K562 (cell line): ENCODE data around the gene PPARD. TPM values are rescaled to one million over a fixed set of nuclear protein-coding genes. Genes with fewer than 3 reads are reported as not detected.

Source experiments
- ELF1 ChIP-seq: fragments of 200-800 bp; sonication (Bioruptor generic); IDR thresholded peaks from 2 replicates; pipeline ENCODE4 v1.6.1; 2016; ENCODE audit warnings: missing genetic modification characterization, missing compliant biosample characterization
- IRF1 ChIP-seq: sonication (generic); formaldehyde crosslinking; IDR thresholded peaks from 2 replicates; pipeline ENCODE4 v1.8.0; 2022; ENCODE audit warnings: missing genetic modification reagents, mild to moderate bottlenecking, borderline replicate concordance
- KLF10 ChIP-seq: fragments of 250-450 bp; sonication (Bioruptor Pico); IDR thresholded peaks from 2 replicates; pipeline ENCODE4 v1.6.1; 2021; ENCODE audit warnings: matching md5 sums
- NFIX ChIP-seq: fragments of 250-450 bp; sonication (Bioruptor Pico); IDR thresholded peaks from 2 replicates; pipeline ENCODE4 v1.4.0; 2020; ENCODE audit warnings: low read depth, mild to moderate bottlenecking, moderate library complexity
- NRF1 ChIP-seq, 2 experiments: fragments of 450-650 bp; IDR thresholded peaks in 1 of 2; conservative IDR thresholded peaks in 1 of 2; 2 replicates each; pipeline ENCODE4 v1.6.1; 2014; ENCODE audit warnings: mild to moderate bottlenecking in 2 of 2
- POLR2AphosphoS5 ChIP-seq: IDR thresholded peaks from 2 replicates; pipeline ENCODE4 v1.6.1; 2011; ENCODE audit warnings: mild to moderate bottlenecking, low read depth, low read length, moderate library complexity; ENCODE audit not compliant: control insufficient read depth, insufficient read depth
- RBFOX2 ChIP-seq: fragments of 200-400 bp; formaldehyde crosslinking; IDR thresholded peaks from 2 replicates; pipeline ENCODE4 v1.6.1; 2017; ENCODE audit warnings: low read depth, mild to moderate bottlenecking, low read length, moderate library complexity
- RREB1 ChIP-seq: fragments of 250-450 bp; sonication (Bioruptor Pico); IDR thresholded peaks from 2 replicates; pipeline ENCODE4 v1.4.0; 2020
- SUPT5H ChIP-seq: fragments of 450-650 bp; IDR thresholded peaks from 2 replicates; pipeline ENCODE4 v1.6.1; 2016
- TFAP4 ChIP-seq: sonication (generic); formaldehyde crosslinking; IDR thresholded peaks from 2 replicates; pipeline ENCODE4 v1.8.0; 2022; ENCODE audit warnings: missing genetic modification reagents, mild to moderate bottlenecking, moderate library complexity, borderline replicate concordance
- TOE1 ChIP-seq, 2 experiments: fragments of 450-650 bp in 1 of 2; sonication (generic) in 1 of 2; formaldehyde crosslinking in 1 of 2; IDR thresholded peaks; 2 replicates each; pipeline versions ENCODE4 v1.7.1 to v1.8.0; 2016 to 2022; ENCODE audit warnings: borderline replicate concordance in 2 of 2, mild to moderate bottlenecking in 2 of 2, antibody characterized with exemption in 1 of 2, inconsistent platforms in 1 of 2, low read depth in 1 of 2, missing genetic modification reagents in 1 of 2, moderate library complexity in 1 of 2
- TRIM24 ChIP-seq, 2 experiments: fragments of 450-650 bp; IDR thresholded peaks; 2 replicates each; pipeline ENCODE4 v1.6.1; 2016
- YBX1 ChIP-seq: fragments of 450-650 bp; IDR thresholded peaks from 2 replicates; pipeline ENCODE4 v1.7.1; 2016; ENCODE audit warnings: mild to moderate bottlenecking
- ZBTB1 ChIP-seq: sonication (generic); formaldehyde crosslinking; IDR thresholded peaks from 2 replicates; pipeline ENCODE4 v1.8.1; 2023; ENCODE audit warnings: missing genetic modification reagents, low read depth, mild to moderate bottlenecking, borderline replicate concordance
- ZNF143 ChIP-seq: sonication (generic); formaldehyde crosslinking; IDR thresholded peaks from 2 replicates; pipeline ENCODE4 v1.9.0; 2022; ENCODE audit warnings: mild to moderate bottlenecking, missing genetic modification reagents
- polyA plus RNA-seq, 8 experiments: library from polyadenylated mRNA; depleted of rRNA in 4 of 8; stranded (reverse) in 5 of 8; unstranded in 3 of 8; fragments of >200 nt; fragmentation: Nextera tagmentation in 2 of 8; fragmentation: Illumina TruSeq in 1 of 8; extraction: Ambion mirVana in 2 of 8; extraction: Trizol in 1 of 8; gene quantifications; 2 replicates each; pipeline versions ENCODE4 v1.2.1 to v1.2.3, GENCODE V29; 2011 to 2014; ENCODE audit warnings: inconsistent platforms in 1 of 8, missing spikeins in 1 of 8
- total RNA-seq, 7 experiments: library from RNA; depleted of rRNA in 6 of 7; stranded (reverse); fragments of >200 nt in 6 of 7; fragmentation: Illumina TruSeq in 2 of 7; extraction: Trizol in 2 of 7; gene quantifications; 2 replicates each; pipeline versions ENCODE4 v1.2.1 to v1.2.3, GENCODE V29; 2011 to 2021; ENCODE audit warnings: low replicate concordance in 1 of 7
- TF ChIP-seq, protein P1 (sequence below): fragments of 450-650 bp; conservative IDR thresholded peaks from 2 replicates; pipeline ENCODE4 v1.6.1; 2016; ENCODE audit warnings: missing genetic modification characterization, low read depth, mild to moderate bottlenecking, control low read depth, missing compliant biosample characterization

PPARD gene
- total and polyA plus RNA-seq, 9 of the 15 experiments (the other 6 are each of a cell fraction or from before 2014, with no cell fraction given), result 0.14 to 13.2 (median 3.8) TPM

- TF ChIP-seq SUPT5H, result peak; percentile 69
- peak; percentile 34; the same call in 1 of the 2 replicates for TF ChIP-seq RBFOX2
- TF ChIP-seq ELF1 (tag), result no peak
- 0 out of 2 replicates have a peak, but pooled peaks have one; percentile 37 for TF ChIP-seq RREB1 (CRISPR knock-in tag)
- TF ChIP-seq, protein P1, sequence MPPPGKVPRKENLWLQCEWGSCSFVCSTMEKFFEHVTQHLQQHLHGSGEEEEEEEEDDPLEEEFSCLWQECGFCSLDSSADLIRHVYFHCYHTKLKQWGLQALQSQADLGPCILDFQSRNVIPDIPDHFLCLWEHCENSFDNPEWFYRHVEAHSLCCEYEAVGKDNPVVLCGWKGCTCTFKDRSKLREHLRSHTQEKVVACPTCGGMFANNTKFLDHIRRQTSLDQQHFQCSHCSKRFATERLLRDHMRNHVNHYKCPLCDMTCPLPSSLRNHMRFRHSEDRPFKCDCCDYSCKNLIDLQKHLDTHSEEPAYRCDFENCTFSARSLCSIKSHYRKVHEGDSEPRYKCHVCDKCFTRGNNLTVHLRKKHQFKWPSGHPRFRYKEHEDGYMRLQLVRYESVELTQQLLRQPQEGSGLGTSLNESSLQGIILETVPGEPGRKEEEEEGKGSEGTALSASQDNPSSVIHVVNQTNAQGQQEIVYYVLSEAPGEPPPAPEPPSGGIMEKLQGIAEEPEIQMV (tag), result no peak
- peak; percentile 48; the same call in 1 of the 2 replicates for TF ChIP-seq POLR2AphosphoS5
- 0 out of 4 replicates have a peak, but pooled peaks of 1 of the 2 experiments have one; percentile 6 for TF ChIP-seq NRF1 (conservative IDR thresholded peaks at IDR 0.05 in 1 of 2, IDR thresholded peaks at IDR 0.05 in 1 of 2)
- TF ChIP-seq ZNF143, result no peak
- TF ChIP-seq TFAP4 (CRISPR knock-in tag), result 0 out of 2 replicates have a peak, but pooled peaks have one; percentile 40
- no peak for TF ChIP-seq IRF1 (CRISPR knock-in tag)
- no peak for TF ChIP-seq KLF10 (CRISPR knock-in tag)
- TF ChIP-seq NFIX (CRISPR knock-in tag), result no peak
- TF ChIP-seq YBX1, result no peak
- 0 out of 4 replicates have a peak, but pooled peaks of 1 of the 2 experiments have one; percentile 6 for TF ChIP-seq TRIM24 (IDR thresholded peaks at IDR 0.05)
- TF ChIP-seq TOE1 (IDR thresholded peaks at IDR 0.05; ENCODE audit: borderline replicate concordance), result no peak
- TF ChIP-seq TOE1 (CRISPR knock-in tag; IDR thresholded peaks at IDR 0.05; ENCODE audit: borderline replicate concordance, low read depth), result no peak
- TF ChIP-seq ZBTB1 (CRISPR knock-in tag), result no peak
Measured at GRCh38 chr6:35473075-35473849, 130.9 kb downstream of the PPARD start (continued).
